GM10266 (cell line): ENCODE measurements around the gene CLN5.

Experiments used
- DNase-seq: peaks from one replicate; pipeline ENCODE4 v3.0.0; 2012; ENCODE audit errors: extremely low spot score
- TF ChIP-seq, protein P1 (sequence below): IDR thresholded peaks from 2 replicates; pipeline ENCODE4 v1.5.1; 2012; ENCODE audit warnings: mild to moderate bottlenecking, low read depth; ENCODE audit not compliant: control insufficient read depth, insufficient read depth; ENCODE audit errors: missing control alignments

The CLN5 gene

DNA sequence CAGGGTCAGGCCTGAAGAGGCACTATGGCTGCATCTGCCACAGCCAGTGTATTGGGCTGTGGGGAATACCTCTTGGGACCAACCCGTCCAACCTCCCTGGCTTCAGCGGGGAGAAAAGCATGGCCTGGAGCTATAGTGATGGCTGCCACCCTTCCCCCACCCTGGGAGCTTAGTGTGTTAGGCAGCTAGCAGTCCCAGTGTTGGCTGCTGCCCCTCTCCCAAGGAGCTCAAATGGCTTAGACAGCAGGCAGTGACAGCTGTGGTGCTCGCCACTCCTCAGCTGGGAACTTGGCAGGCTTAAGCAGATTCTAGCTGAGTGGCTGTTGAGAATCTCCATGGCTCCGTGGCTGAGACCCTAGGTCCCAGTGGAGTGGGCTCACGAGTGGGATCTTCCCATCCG lies 23.8 kb upstream of the CLN5 start:
- DNase-seq, result no peak
- TF ChIP-seq, protein P1, sequence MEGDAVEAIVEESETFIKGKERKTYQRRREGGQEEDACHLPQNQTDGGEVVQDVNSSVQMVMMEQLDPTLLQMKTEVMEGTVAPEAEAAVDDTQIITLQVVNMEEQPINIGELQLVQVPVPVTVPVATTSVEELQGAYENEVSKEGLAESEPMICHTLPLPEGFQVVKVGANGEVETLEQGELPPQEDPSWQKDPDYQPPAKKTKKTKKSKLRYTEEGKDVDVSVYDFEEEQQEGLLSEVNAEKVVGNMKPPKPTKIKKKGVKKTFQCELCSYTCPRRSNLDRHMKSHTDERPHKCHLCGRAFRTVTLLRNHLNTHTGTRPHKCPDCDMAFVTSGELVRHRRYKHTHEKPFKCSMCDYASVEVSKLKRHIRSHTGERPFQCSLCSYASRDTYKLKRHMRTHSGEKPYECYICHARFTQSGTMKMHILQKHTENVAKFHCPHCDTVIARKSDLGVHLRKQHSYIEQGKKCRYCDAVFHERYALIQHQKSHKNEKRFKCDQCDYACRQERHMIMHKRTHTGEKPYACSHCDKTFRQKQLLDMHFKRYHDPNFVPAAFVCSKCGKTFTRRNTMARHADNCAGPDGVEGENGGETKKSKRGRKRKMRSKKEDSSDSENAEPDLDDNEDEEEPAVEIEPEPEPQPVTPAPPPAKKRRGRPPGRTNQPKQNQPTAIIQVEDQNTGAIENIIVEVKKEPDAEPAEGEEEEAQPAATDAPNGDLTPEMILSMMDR, result no peak

DNA sequence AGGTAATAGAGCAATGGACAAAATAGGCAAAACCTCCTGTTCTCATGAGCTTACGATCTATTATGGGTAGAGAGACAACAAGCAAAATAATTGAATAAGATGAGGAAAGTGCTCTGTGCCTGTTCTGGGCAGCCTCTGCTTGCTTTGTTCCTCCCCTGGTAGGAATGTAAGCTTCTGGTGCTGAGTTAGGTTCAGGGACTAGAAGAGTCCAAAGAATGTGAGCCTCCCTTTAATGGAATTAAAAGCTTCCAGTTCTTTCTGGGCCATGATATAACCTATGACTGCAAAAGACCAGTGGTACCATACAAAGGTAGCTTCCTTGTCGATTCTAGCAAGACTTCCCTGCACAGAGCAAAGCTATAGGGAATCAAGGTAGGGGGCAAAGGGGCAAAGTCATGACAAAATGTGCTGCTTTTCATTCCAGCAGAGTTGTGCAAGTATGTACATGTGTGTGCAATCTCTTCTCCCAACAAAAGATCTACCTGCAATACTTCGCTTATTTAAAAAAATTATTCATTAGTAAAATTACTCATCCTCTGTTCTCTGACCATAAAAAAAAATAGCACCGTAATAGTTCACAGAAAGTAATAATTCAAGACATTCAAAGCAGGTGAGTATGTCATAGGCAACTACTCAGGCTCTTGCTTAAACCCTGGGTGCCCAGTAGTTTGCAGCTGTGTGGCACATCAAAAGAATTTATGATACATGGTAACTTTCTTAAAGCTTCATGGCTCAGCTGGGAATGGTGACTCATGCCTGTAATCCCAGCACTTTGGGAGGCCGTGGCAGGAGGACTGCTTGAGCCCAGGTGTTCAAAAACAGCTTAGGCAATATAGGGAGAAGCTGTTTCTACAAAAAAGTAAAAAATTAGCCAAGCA lies 22.2 kb upstream of the CLN5 start:
- no peak for DNase-seq
- TF ChIP-seq, protein P1, result no peak

GRCh38 chr13:76971215-76971614 lies 20.7 kb upstream of the CLN5 start:
- DNase-seq, result no peak
- TF ChIP-seq, protein P1, result no peak

DNA sequence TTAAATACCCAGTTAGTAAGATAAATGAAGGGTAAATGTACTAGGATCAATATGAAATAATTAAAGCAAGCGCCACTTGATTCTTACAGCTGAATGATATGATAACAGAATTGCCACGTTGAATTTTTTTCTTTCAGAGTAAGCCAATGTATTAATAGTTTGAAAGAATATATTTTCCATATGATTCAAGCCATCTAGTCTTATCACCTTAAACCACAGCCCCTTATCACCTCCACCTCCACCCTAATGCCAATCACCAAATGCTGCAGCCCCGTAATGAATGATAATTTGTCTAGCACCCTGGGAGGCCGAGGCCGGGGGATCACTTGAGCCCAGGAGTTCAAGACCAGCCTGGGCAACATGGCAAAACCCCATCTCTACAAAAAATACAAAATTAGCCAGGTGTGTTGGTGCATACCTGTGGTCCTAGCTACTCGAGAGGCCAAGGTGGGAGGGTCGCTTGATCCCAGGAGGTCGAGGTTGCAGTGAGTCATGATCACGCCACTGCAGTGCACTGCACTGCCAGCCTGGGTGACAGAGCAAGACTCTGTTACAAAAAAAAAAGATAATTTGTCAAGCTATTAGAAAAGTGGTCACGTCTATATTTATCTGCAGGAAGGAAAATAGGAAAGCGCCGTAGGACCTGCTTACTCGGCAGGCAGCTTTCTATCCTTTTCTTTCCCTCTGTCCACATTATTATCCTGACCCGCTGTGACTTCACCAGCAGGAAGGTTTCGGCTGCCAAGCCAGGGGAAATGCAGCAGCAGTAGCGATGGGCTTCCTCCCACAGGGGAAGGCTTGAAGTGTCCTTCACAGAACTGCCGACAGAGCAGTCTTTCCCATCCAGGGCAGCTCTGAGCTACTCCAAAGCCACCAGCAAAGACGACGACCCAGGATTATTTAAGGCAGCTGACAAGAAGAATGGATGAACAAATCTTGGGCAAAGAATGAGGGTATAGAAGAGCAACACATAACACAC lies 19.7 kb upstream of the CLN5 start:
- TF ChIP-seq, protein P1, result no peak
- DNase-seq, result no peak

GRCh38 chr13:76973920-76974617 lies 17.8 kb upstream of the CLN5 start:
- no peak for DNase-seq
- TF ChIP-seq, protein P1, result no peak

DNA sequence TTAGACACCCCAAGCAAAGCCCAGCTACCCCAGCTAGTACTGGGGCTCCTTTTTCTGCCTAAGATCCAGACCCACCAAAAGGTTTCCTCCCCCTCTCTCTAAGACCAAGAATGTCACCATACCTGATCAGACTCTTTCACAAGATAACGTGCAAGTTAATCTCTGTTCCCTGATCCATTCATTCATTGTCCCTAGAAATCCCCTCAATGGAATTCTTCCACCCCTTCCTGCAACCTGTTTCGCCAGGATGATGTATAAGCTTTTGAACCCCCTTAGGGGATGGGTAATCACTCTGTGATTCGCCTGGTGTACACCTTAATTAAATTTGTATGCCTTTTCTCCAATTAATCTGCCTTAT lies 17.3 kb upstream of the CLN5 start:
- no peak for DNase-seq

More for the DNA sequence above, 17.3 kb upstream of the CLN5 start:
- TF ChIP-seq, protein P1, result no peak
